OCI-LY7 (cell line): ENCODE results near the gene KRT6A. TPM values are rescaled to one million over a fixed set of nuclear protein-coding genes. Genes with fewer than 3 reads are reported as not detected.

ENCODE experiments used
- BruUV-seq: library from RNA; stranded (reverse); fragments of 400-500 nt; replicated peaks from 2 replicates; lab custom pipeline; 2021; lab: Mats Ljungman, UMichigan
- CTCF ChIA-PET: fragments of 300-600 bp; sonication (Branson Sonifier 250); formaldehyde crosslinking; loops from one replicate; lab custom pipeline; 2022; ENCODE audit warnings: antibody characterized with exemption; ENCODE audit not compliant: unreplicated experiment; lab: Charles Lee
- POLR2A ChIA-PET: fragments of 300-600 bp; sonication (Branson Sonifier 250); formaldehyde crosslinking; loops from one replicate; lab custom pipeline; 2022; ENCODE audit warnings: antibody characterized with exemption; lab: Charles Lee
- DNase-seq: peaks from one replicate; pipeline ENCODE4 v3.0.0-alpha.2; 2015; ENCODE audit warnings: low spot score
- H2AFZ ChIP-seq: fragments of 200-600 bp; sonication (generic), shearing (Covaris generic); 2 replicates; pipeline ENCODE4 v1.6.1; 2014; ENCODE audit warnings: mild to moderate bottlenecking, antibody characterized with exemption, low read length, moderate library complexity
- H3K27ac ChIP-seq: fragments of 200-600 bp; sonication (generic); 2 replicates; pipeline ENCODE4 v1.5.1; 2014; ENCODE audit warnings: mixed run types, low read depth, mild to moderate bottlenecking, moderate library complexity, low read length, inconsistent platforms; ENCODE audit not compliant: poor library complexity, severe bottlenecking
- H3K36me3 ChIP-seq: fragments of 200-600 bp; sonication (generic); 2 replicates; pipeline ENCODE4 v1.6.1; 2014; ENCODE audit warnings: mild to moderate bottlenecking, antibody characterized with exemption, low read length, moderate library complexity, mixed read lengths; ENCODE audit not compliant: insufficient read depth
- H3K4me1 ChIP-seq: fragments of 200-600 bp; sonication (generic); 2 replicates; pipeline ENCODE4 v1.5.1; 2014; ENCODE audit warnings: mild to moderate bottlenecking, low read length; ENCODE audit not compliant: insufficient read depth, poor library complexity, severe bottlenecking
- H3K4me2 ChIP-seq: fragments of 200-600 bp; sonication (generic); 2 replicates; pipeline ENCODE4 v1.6.1; 2014; ENCODE audit warnings: mild to moderate bottlenecking, low read length
- H3K4me3 ChIP-seq: fragments of 200-600 bp; sonication (generic); 2 replicates; pipeline ENCODE4 v1.5.1; 2014; ENCODE audit warnings: mild to moderate bottlenecking, low read depth, low read length; ENCODE audit not compliant: poor library complexity, severe bottlenecking
- H3K79me2 ChIP-seq: fragments of 200-600 bp; sonication (generic); 2 replicates; pipeline ENCODE4 v1.6.1; 2016; ENCODE audit warnings: low read depth, mild to moderate bottlenecking, low read length, moderate library complexity, mixed read lengths; ENCODE audit not compliant: insufficient read depth
- H3K9me2 ChIP-seq: fragments of 200-600 bp; sonication (generic); 2 replicates; pipeline ENCODE4 v1.6.1; 2016; ENCODE audit warnings: mild to moderate bottlenecking, low read length, mixed read lengths; ENCODE audit not compliant: insufficient read depth
- H3K9me3 ChIP-seq: fragments of 200-600 bp; sonication (generic); 2 replicates; pipeline ENCODE4 v1.6.1; 2014; ENCODE audit warnings: mild to moderate bottlenecking, mixed run types, low read length, mixed read lengths
- H4K20me1 ChIP-seq: fragments of 200-600 bp; sonication (generic); 2 replicates; pipeline ENCODE4 v1.6.1; 2014; ENCODE audit warnings: mild to moderate bottlenecking, antibody characterized with exemption, low read length, moderate library complexity, mixed read lengths; ENCODE audit not compliant: insufficient read depth
- CTCF ChIP-seq: fragments of 200-600 bp; sonication (generic); conservative IDR thresholded peaks from 2 replicates; pipeline ENCODE4 v1.5.1; 2014; ENCODE audit warnings: mild to moderate bottlenecking, antibody characterized with exemption, low read length, moderate library complexity, mixed read lengths
- EZH2phosphoT487 ChIP-seq: fragments of 200-600 bp; sonication (generic); IDR thresholded peaks from 2 replicates; pipeline ENCODE4 v1.6.1; 2018; ENCODE audit warnings: low read depth, borderline replicate concordance, mild to moderate bottlenecking, mixed run types, antibody characterized with exemption, low read length, moderate library complexity, mixed read lengths
- intact Hi-C: fragments of 100-400 bp; cut with micrococcal nuclease; formaldehyde crosslinking; loops from one replicate; pipeline ENCODE4 v1.10.0; 2022; ENCODE audit not compliant: unreplicated experiment
- total RNA-seq, 2 experiments: library from RNA; depleted of rRNA in 1 of 2; stranded (reverse); fragments of >200 nt in 1 of 2; shearing (Covaris generic) in 1 of 2; gene quantifications; 2 replicates each; pipeline ENCODE4 v1.2.3, GENCODE V29; 2014 to 2022

KRT6A gene
- total RNA-seq, 2 experiments from 2014 or later: 0.74 TPM; not detected in 1

DNA sequence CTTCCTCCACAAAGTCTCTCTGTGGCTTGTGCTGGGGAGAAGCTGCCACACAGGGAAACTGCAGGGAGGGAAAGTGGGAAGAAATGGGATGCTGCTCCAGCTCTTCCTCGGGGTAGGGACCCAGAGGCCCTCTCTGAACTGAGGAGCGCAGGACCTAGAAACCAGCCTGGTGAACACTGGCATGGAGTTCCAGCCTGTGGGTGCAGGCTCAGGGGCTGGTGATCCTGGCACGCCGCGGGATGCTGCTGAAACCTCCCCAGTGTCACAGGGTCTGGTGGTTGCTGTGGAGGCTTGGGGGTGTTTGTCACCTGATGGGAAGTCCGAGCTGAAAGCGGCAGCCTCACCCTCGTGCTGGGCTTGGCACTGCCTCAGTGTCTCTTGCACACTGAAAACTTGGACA, 53.6 kb downstream of the KRT6A start:
- CTCF ChIA-PET: no interaction called here
- Histone ChIP-seq H3K79me2 (no peaks in the 10 kb centered on the region), H3K9me2 (no peaks in the 10 kb centered on the region), H3K4me1 (no peaks in the 10 kb centered on the region), H3K36me3 (no peaks in the 10 kb centered on the region), H2AFZ (no peak overlapping the region), H3K4me2 (no peak overlapping the region), H3K27ac (no peak overlapping the region), H4K20me1 (no peaks in the 10 kb centered on the region), H3K4me3 (no peak overlapping the region), H3K9me3 (no peaks in the 10 kb centered on the region)
- BruUV-seq: no TSS peak
- intact Hi-C loops: no loop called here
- no peak for DNase-seq
- POLR2A ChIA-PET: no interaction called here
- TF ChIP-seq EZH2phosphoT487 (no peak), CTCF (no peak)

GRCh38 chr12:52438305-52439301, 54.5 kb downstream of the KRT6A start:
- no peak overlapping the region for H3K4me3 ChIP-seq
- no peak overlapping the region for H2AFZ ChIP-seq
- no peaks in the 10 kb centered on the region for H3K4me1 ChIP-seq
- no peaks in the 10 kb centered on the region for H3K36me3 ChIP-seq
- H3K79me2 ChIP-seq: no peaks in the 10 kb centered on the region
- H3K9me3 ChIP-seq: no peaks in the 10 kb centered on the region
- POLR2A ChIA-PET: no interaction called here
- intact Hi-C loops: no loop called here
- no peaks in the 10 kb centered on the region for H3K9me2 ChIP-seq
- CTCF ChIA-PET: no interaction called here
- BruUV-seq: no TSS peak
- H3K27ac ChIP-seq: no peak overlapping the region
- no peaks in the 10 kb centered on the region for H4K20me1 ChIP-seq
- DNase-seq: no peak
- no peak overlapping the region for H3K4me2 ChIP-seq
- TF ChIP-seq CTCF: no peak
- no peak for TF ChIP-seq EZH2phosphoT487

GRCh38 chr12:52437508-52437907, 55.5 kb downstream of the KRT6A start:
- Histone ChIP-seq H3K27ac (no peak overlapping the region), H2AFZ (no peak overlapping the region)
- CTCF ChIA-PET: no interaction called here

More at GRCh38 chr12:52437508-52437907, 55.5 kb downstream of the KRT6A start:
- intact Hi-C loops: no loop called here
- no peaks in the 10 kb centered on the region for H4K20me1 ChIP-seq
- no TSS peak for BruUV-seq
- POLR2A ChIA-PET: no interaction called here
- H3K9me2 ChIP-seq: no peaks in the 10 kb centered on the region
- H3K79me2 ChIP-seq: no peaks in the 10 kb centered on the region
- no peaks in the 10 kb centered on the region for H3K4me1 ChIP-seq
- TF ChIP-seq EZH2phosphoT487 (no peak), CTCF (no peak)
- no peaks in the 10 kb centered on the region for H3K36me3 ChIP-seq
- DNase-seq: no peak
- no peaks in the 10 kb centered on the region for H3K9me3 ChIP-seq
- no peak overlapping the region for H3K4me2 ChIP-seq
- no peak overlapping the region for H3K4me3 ChIP-seq
